Activated T-helper 1 cell treated with Interleukin-2 at 50 U/mL for 16 hours (primary cell): ENCODE measurements around the gene MALL.
"Not testable (repeated sequence)": the region's sequence is repeated elsewhere in the genome, so short reads cannot be mapped to it uniquely, and the experiment has no call there.

Source experiments
- DNase-seq: peaks from one replicate; pipeline ENCODE4 v3.0.0-alpha.2; 2020; ENCODE audit warnings: low read depth

Gene MALL

GRCh38 chr2:110097506-110098220 is 18.0 kb downstream of the MALL start:
- no peak for DNase-seq

- no peak for DNase-seq
These were observed 19.5 kb downstream of the MALL start for GRCh38 chr2:110095994-110096633.

- not testable (repeated sequence) for DNase-seq
These were observed 20.6 kb downstream of the MALL start for GRCh38 chr2:110094884-110095534.

- not testable (repeated sequence) for DNase-seq
These were observed 21.7 kb downstream of the MALL start for GRCh38 chr2:110093924-110094323.

GRCh38 chr2:110090164-110090563 is 25.5 kb downstream of the MALL start:
- not testable (repeated sequence) for DNase-seq

- DNase-seq, result not testable (repeated sequence)
These were observed 31.9 kb downstream of the MALL start for GRCh38 chr2:110083757-110084156.

GRCh38 chr2:110083162-110083561 is 32.5 kb downstream of the MALL start:
- DNase-seq, result not testable (repeated sequence)

GRCh38 chr2:110078104-110078503 is 37.5 kb downstream of the MALL start:
- not testable (repeated sequence) for DNase-seq

- not testable (repeated sequence) for DNase-seq
These were observed 39.7 kb downstream of the MALL start for GRCh38 chr2:110075896-110076295.

GRCh38 chr2:110069869-110070268 is 45.8 kb downstream of the MALL start:
- not testable (repeated sequence) for DNase-seq

GRCh38 chr2:110068153-110068552 is 47.5 kb downstream of the MALL start:
- not testable (repeated sequence) for DNase-seq

GRCh38 chr2:110062332-110062731 is 53.3 kb downstream of the MALL start:
- not testable (repeated sequence) for DNase-seq

- DNase-seq, result not testable (repeated sequence)
These were observed 55.1 kb downstream of the MALL start for GRCh38 chr2:110060550-110060949.

- not testable (repeated sequence) for DNase-seq
These were observed 55.8 kb downstream of the MALL start for GRCh38 chr2:110059694-110060358.

GRCh38 chr2:110059009-110059693 is 56.5 kb downstream of the MALL start:
- not testable (repeated sequence) for DNase-seq

- DNase-seq, result not testable (repeated sequence)
These were observed 57.6 kb downstream of the MALL start for GRCh38 chr2:110058034-110058433.

GRCh38 chr2:110055819-110056408 is 59.7 kb downstream of the MALL start:
- DNase-seq, result not testable (repeated sequence)

- not testable (repeated sequence) for DNase-seq
These were observed 60.9 kb downstream of the MALL start for GRCh38 chr2:110054521-110055407.

- not testable (repeated sequence) for DNase-seq
These were observed 61.9 kb downstream of the MALL start for GRCh38 chr2:110053688-110054087.

GRCh38 chr2:110052166-110052565 is 63.5 kb downstream of the MALL start:
- DNase-seq, result not testable (repeated sequence)
